ENCODE data around the gene EVI2B.
A peak's percentile ranks its signal among the peaks of the same experiment; 100 is the strongest.
"Not testable (repeated sequence)": the region's sequence is repeated elsewhere in the genome, so short reads cannot be mapped to it uniquely, and the experiment has no call there.

EVI2B gene, protein sequence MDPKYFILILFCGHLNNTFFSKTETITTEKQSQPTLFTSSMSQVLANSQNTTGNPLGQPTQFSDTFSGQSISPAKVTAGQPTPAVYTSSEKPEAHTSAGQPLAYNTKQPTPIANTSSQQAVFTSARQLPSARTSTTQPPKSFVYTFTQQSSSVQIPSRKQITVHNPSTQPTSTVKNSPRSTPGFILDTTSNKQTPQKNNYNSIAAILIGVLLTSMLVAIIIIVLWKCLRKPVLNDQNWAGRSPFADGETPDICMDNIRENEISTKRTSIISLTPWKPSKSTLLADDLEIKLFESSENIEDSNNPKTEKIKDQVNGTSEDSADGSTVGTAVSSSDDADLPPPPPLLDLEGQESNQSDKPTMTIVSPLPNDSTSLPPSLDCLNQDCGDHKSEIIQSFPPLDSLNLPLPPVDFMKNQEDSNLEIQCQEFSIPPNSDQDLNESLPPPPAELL

DNA sequence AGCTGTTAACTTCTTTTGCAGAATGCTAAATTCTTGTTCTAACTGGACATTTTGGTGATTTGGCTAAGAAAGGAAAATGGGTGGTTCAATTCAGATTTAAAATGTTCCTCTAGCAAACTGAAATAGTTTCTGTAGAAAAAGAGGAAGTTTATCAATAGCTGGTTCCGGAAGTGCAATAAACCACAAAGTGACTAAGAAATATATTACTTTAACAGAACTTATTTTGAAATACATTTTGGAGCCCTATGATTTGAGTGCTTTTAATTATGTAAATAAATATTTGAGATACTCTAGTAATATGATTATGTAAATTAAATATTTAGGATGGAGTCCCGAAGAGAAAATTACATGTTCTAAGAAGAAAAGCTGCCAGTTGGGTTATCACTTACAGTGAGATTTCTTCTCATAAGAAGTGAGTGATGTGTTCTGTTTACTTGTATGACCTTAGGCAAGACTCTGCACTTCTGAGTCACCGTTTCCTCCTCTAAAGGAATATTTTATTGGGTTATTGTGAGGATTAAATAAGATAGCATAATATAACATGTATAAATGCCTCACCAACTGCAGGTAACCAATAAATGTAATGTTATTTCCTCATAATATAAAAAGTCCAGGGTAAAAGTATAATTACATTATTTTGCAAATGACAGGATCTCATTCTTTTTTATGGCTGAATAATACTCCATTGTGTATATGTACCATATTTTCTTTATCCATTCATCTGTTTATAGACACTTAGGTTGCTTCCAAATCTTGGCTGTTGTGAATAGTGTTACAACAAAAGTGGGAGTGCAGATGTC is at the start of gene EVI2B:
EVI2B (minus strand) TSS at position 73 of the 800 bp plus-strand sequence. CDS start 8,445 bp downstream, outside the sequence.
- peak within 1 kb of the TSS in 16 of 21 experiments; percentile 1 to 96 (median 74) for H3K27ac ChIP-seq
- H3K4me3 ChIP-seq: peak within 1 kb of the TSS; percentile 14 to 38 (median 20)

DNA sequence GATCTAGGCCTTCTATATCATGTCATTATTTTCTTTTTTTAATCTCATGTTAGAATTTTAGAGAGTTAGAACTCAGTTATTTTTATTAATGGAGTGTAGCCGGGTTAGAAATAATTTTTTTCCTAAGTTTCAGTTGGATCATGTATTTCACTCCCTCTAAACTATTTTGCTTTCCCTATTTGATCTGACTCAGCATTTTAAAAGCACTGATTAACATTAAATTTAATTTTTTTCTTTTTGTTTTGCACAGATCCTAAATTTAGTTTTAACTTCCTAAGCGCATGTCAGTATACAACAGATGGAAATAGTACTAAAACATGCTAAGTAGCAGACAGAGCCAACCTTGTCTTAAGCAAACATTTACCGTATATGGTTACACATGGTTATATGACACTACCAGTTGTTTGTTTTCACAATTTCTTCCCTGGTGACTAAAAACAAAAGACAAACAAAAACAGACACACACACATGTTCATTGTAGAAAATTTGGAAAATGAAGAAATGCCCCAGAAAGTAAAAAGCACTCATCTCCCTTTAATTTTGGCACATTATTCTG is 44.1 kb upstream of the EVI2B start:
- Histone ChIP-seq H3K4me3 (no peak overlapping the region), H3K27ac (no peak overlapping the region)

DNA sequence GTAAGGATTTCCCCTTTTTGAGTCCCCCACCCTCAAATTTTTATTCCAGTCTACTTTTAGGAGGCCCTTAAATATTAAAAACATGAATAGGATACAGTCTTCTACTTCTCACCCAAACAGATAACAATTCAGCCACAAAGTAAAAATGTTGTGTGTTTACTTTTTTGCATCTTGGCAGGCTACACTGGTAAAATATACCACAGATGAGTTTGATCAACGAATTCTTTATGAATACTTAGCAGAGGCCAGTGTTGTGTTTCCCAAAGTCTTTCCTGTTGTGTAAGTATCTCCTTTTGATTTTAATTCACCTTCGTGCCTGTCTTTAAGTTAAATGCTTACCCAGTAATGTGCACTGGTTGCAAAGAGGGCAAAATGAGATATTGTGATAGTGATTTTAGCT is 43.2 kb upstream of the EVI2B start:
- Histone ChIP-seq H3K4me3 (no peak overlapping the region), H3K27ac (no peak overlapping the region)

DNA sequence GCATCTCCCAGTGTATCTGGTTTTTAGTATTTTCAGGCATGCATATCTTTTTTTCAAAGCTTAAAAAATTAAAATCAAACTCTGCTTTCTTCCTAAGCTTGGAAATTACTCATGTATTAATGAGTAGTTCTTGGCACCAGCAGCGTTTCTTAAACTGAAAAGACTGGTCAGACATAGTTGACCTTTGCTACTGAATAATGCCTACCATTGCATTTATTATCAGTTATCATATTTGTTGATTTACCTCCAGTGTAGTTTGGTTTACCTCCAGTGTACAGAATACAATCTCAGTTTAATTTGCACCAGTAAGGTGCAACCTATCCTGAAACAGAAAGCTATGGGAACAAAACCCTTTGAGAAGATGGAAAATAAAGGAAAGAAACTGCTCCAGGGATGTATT is 42.1 kb upstream of the EVI2B start:
- Histone ChIP-seq H3K4me3 (no peak overlapping the region), H3K27ac (no peak overlapping the region)

DNA sequence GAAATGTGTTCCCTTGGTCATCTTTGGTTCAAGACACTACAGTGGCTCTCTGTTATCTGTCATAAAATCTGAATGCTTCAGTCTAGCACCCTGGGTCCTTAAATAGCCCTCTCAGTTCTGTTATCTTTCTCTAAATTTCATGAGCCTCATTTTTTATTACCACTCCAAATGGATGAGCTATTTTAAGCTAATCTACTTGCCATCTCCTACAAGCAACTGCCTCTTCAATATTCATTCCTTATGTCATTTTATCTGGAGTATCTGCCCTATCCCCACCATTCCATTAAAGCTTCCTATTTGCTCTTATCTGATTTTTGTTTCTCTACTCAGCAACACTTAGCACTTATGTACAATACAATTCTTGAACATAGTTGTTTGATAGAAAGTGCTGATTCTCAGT is 35.6 kb upstream of the EVI2B start:
- no peak overlapping the region for H3K27ac ChIP-seq
- no peak overlapping the region for H3K4me3 ChIP-seq

DNA sequence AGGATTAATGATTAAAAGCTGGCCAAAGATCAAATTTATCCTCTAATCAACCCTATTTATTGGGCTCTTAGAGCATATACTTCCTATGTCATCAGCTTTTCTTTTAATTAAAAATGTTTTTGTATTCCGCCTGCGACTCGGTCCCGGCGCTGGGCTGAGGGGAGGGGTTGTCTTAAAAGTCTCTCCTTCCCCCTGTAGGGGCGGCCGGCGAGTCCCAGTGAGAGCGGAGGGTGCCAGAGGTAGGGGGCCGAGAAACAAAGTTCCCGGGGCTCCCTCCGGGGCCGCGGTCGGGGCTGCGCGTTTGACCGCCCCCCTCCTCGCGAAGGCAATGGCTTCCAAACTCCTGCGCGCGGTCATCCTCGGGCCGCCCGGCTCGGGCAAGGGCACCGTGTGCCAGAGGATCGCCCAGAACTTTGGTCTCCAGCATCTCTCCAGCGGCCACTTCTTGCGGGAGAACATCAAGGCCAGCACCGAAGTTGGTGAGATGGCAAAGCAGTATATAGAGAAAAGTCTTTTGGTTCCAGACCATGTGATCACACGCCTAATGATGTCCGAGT is 31.4 kb upstream of the EVI2B start:
- not testable (repeated sequence) for H3K27ac ChIP-seq, H3K4me3 ChIP-seq

DNA sequence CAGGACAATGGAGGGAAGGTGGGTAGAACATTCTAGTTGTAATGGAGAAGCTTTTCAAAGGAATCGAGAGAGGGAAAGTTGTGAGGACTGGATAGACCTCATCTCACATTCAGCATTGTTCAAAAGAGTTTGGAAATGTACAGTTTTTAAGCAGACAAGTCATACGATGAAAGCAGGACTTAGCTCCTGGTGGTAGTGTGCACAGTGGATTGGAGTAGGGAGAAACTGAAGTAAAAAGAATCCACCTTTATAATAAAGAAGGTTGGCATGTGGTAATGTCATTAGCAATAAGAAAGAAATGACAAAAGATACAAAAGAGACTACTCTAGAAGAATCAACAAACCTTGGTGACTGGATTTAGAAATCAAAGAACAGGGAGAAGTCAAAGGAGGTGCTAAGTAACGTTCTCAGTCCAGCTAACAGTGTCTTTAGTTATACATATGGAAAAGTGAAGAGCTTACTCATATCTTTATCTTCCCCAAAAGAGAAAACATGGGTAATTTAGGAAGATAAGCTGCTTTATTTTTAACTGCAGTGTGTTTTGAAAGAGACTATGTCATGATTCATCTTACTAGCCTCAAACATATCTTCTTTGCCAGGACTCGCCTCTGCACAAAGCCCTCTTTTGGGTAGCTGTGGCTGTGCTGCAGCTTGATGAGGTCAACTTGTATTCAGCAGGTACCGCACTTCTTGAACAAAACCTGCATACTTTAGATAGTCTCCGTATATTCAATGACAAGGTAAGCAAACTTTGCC is 26.2 kb upstream of the EVI2B start:
- peak overlapping the region in 1 of 21 experiments; percentile 22 for H3K27ac ChIP-seq
- no peak overlapping the region for H3K4me3 ChIP-seq

DNA sequence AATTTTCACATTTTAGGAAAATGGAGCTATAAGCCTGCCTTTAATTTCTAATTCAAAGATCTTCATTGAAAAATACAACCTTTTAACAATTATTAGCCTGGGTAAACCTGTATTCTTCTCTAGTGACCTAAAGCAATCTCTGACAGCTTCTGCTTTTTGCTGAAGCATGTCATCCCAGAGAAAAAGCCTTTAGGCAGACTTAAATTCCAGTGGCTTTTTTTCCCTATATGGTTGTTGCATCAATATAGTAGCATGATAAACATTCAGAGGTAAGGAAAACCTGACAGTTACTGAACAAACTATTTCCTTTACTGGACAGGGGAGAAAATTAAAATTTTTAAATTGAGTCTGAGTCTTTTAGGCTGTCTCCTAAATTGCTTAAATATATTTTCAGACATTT is 15.4 kb upstream of the EVI2B start:
- H3K4me3 ChIP-seq: no peak overlapping the region
- peak overlapping the region in 1 of 21 experiments; percentile 2 for H3K27ac ChIP-seq

DNA sequence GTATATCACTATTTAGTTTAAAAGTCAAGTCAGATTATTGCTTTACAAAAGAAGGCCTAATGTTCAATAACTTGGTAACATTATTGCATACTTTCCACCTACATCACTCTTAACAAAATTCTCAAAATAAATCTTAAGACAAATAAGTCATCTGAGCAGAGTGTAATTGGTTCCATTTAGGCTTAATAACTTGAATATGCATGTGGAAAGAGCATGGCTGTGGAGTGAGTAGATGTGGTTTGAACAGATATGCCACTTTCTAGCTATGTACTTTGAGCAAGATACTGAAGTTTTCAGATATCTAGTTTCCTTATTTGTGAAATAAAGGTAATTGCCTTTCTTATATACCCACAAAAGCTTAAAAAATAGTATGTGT is 14.3 kb upstream of the EVI2B start:
- Histone ChIP-seq H3K27ac (peak overlapping the region in 2 of 21 experiments; percentile 2 to 36), H3K4me3 (no peak overlapping the region)

DNA sequence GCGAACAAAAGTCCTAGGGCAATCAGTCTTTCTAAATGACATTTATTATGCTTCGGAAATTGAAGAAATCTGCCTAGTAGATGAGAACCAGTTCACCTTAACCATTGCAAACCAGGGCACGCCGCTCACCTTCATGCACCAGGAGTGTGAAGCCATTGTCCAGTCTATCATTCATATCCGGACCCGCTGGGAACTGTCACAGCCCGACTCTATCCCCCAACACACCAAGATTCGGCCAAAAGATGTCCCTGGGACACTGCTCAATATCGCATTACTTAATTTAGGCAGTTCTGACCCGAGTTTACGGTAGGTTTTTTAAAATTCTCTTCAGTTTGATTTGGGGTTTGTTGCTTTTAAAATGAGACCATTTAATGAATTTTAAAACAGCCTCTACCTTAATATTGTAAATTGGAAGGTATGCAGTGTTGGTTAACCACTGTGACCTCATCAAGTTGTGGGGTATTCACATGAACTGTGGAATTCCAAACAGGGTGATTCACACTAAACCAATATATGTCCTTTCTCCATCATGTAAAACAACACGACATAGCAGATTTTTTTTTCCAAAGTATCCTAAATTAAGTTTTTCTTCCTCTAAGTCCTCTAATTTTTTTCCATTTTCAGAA is 13.8 kb upstream of the EVI2B start:
- H3K4me3 ChIP-seq: no peak overlapping the region
- peak overlapping the region in 2 of 21 experiments; percentile 3 to 42 for H3K27ac ChIP-seq

DNA sequence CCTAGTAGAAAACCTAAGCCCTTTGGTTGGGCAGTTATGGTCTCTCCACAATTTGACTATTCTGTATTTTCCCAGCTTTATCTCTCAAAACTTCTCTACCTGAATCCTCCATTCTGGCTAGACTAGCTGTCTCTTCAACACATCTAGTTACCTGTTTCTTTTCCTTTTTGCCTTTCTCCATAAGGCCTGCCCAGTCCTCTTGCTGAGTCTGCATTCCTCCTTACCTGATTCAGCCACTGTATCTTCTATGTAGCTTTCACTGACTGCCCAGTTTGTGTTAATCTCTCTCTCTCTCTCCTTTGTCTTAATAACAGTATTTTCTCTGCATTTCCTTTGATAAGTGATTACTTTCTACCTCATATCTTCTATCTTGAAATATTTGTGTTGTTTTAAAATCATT is 9.7 kb upstream of the EVI2B start:
- no peak overlapping the region for H3K27ac ChIP-seq
- no peak overlapping the region for H3K4me3 ChIP-seq

DNA sequence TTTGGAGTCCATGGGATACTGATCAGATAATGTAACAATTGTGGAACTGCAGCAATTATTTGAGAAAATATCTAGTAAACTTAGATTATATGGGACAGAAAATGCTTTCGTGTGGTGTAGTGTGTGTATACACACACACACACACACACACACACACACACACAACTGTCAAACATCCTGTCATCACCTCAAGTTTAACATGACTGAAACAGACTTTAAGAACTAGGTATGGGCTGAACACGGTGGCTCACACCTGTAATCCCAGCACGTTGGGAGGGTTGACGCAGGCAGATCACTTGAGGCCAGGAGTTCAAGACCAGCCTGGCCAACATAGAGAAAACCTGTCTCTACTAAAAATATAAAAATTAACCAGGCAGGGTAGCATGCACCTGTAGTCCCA is 8.1 kb upstream of the EVI2B start:
- H3K27ac ChIP-seq: peak overlapping the region in 6 of 21 experiments; percentile 15 to 96 (median 84)

DNA sequence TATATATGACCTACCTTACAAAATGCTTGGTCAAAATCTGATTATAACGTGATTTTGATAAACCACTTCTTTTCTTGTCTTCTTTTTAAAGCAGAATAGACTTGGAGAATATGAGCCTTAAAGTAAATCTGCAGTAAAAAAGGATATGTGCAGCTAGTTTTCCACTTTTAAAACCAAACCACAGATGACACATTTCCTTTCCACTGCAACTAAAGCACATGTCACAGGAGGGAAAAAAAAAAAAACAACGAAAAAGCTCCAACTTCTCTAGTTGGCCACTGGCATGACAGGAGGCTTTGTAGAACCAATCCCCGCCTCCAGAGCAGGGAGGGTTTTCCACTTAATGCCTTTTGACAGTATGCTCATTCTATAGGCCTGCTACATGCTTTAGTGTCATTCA is 7.6 kb upstream of the EVI2B start, which contains the start of gene EVI2A:
EVI2A (minus strand) TSS at position 142 of the 400 bp plus-strand sequence. CDS start 2,609 bp downstream, outside the sequence.
- Histone ChIP-seq H3K27ac (peak within 1 kb of the TSS in 17 of 21 experiments; percentile 12 to 96 (median 65)), H3K4me3 (peak within 1 kb of the TSS; percentile 11 to 37 (median 29))

More for the DNA sequence above, 8.1 kb upstream of the EVI2B start:
- H3K4me3 ChIP-seq: no peak overlapping the region

DNA sequence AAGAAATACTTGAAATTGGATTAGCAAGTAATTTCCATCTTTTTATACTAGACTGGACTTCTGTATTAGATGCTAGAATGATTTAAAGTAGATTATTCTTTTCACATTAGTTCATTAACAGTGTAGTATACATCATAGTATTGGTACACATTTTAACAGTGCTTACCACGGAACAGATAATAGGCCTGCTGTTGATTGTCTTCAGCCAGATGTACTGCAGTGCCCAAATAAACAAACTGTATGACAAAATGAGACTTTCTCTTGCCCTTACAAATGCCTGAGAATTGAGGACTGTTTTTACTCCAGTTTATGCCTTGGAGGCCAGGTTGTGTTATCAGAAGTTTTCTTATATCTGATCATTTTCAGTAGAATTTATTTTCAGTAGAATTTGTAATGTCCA is 6.9 kb upstream of the EVI2B start:
- Histone ChIP-seq H3K27ac (peak overlapping the region in 17 of 21 experiments; percentile 12 to 96 (median 65)), H3K4me3 (peak overlapping the region; percentile 11 to 37 (median 29))

DNA sequence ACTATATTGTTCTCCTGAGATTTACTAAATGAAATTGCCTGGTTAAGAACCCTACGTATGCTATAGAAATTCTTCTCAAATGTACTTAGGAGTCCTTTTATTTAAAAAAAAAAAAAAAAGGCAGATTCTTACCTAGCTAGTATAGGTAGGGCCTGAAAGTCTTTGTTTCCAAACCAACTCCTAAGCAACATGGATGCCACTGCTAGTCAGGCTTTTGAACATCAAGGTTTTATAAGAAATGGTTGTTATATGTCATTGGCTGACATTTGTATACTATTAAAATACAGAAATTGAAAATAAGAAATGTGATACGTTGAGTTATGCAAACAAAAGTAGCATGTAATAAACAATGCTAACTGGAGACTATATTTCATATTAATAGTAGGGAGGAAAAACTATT is 6.4 kb upstream of the EVI2B start:
- Histone ChIP-seq H3K4me3 (peak overlapping the region; percentile 11 to 37 (median 29)), H3K27ac (peak overlapping the region in 15 of 21 experiments; percentile 6 to 96 (median 75))

DNA sequence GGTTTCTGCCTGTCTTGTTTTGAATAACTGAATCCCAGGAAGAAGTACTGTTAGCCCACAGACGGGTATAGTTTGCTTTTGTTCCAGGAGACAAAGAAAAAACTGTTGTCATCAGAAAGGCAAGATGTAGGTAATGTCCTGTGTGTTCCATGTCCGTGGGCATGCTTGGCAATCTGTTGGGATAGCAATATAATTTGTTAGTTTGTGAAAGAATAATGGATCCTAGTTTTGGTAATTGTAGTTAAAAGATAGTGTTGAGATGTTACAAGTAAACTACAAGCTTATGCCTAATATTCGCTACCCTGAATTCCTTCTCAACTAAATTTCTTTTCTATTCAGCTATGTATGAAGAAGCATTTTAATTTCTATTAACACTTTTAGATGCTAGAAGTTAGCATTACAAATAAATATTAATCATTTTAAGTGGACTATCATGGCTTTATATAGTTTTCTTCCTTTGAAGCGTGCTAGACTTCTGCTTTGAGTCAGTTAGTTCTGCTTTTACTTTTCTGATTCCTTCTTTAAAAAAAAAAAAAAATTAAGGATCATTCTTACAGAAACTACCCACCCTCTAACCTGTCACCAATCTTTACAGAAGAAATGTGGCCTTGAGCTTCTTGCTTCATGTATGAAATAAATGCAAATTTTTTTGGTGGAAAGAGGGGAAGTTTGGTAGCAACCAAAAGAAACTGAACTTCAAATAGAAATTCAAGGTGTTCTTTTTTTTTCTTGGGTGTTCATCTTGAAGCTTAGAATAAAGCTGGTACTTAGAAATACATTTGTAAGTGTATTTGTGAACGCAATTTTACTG is 5.2 kb upstream of the EVI2B start:
- Histone ChIP-seq H3K27ac (peak overlapping the region in 19 of 21 experiments; percentile 5 to 96 (median 71)), H3K4me3 (peak overlapping the region in 5 of 7 experiments; percentile 10 to 37 (median 22))

DNA sequence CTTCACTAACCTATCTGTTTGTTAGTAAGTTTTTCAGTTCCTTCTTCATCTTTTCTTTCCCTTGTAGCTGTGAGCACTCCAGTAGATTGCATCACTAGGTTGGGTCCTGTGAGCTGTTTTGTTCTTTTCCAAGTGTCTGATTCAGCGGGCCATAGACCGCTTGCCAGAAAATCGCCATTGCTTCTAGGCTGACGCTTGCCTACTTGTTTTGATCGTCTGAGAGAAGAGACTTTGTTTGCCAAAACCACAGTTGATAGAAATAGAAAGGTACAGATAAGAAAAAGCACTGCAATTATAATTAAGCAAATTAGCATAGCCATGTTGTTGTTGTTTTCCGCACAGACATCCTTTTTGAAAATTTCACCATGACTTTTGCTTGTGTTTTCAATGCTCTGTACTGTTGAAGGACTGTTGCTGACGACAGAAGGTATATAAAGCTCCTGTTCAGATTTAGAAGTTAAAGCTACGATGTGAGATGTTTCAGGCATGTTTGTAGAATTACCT is 4.5 kb upstream of the EVI2B start:
- Histone ChIP-seq H3K27ac (peak overlapping the region in 19 of 21 experiments; percentile 5 to 96 (median 71)), H3K4me3 (peak overlapping the region in 5 of 7 experiments; percentile 10 to 37 (median 14))

DNA sequence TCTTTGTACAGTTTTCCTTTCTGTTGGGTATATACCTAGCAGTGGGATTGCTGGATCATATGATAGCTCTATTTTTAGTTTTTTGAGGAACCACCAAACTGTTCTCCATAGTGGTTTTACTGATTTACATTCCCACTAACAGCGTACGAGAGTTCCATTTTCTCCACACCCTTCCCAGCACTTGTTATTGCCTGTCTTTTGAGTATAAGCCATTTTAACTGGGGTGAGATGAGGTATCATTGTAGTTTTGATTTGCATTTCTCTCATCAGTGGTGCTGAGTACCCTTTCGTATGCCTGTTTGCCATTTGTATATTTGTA is 887 bp upstream of the EVI2B start:
- no peak overlapping the region for H3K4me3 ChIP-seq
- H3K27ac ChIP-seq: peak overlapping the region in 13 of 21 experiments; percentile 9 to 96 (median 47)

Measured in skin epidermis (tissue), 12 donors.